Loucy (cell line): ENCODE measurements around the gene PCCA.

ENCODE experiments used
- H2AFZ ChIP-seq: fragments of 200-600 bp; sonication (generic); 2 replicates; pipeline ENCODE4 v1.6.0; 2016; ENCODE audit warnings: antibody characterized with exemption, mild to moderate bottlenecking, low read length, moderate library complexity
- H3F3A ChIP-seq: fragments of 200-600 bp; 2 replicates; pipeline ENCODE4 v1.6.0; 2016; ENCODE audit warnings: antibody characterized with exemption, low read depth, mild to moderate bottlenecking
- H3K27me3 ChIP-seq: fragments of 200-600 bp; sonication (generic); 2 replicates; pipeline ENCODE4 v1.6.1; 2014; ENCODE audit warnings: low read length, mild to moderate bottlenecking; ENCODE audit not compliant: insufficient read depth, poor library complexity, severe bottlenecking
- H3K36me3 ChIP-seq: fragments of 200-600 bp; sonication (generic); 2 replicates; pipeline ENCODE4 v1.6.1; 2016; ENCODE audit warnings: low read length; ENCODE audit not compliant: insufficient read depth
- H3K4me1 ChIP-seq: fragments of 200-600 bp; sonication (generic); 2 replicates; pipeline ENCODE4 v1.5.1; 2014; ENCODE audit warnings: low read length, mild to moderate bottlenecking; ENCODE audit not compliant: insufficient read depth, poor library complexity, severe bottlenecking
- H3K4me2 ChIP-seq: fragments of 200-600 bp; sonication (generic); 2 replicates; pipeline ENCODE4 v1.6.0; 2014; ENCODE audit warnings: antibody characterized with exemption, low read length, low read depth, mild to moderate bottlenecking; ENCODE audit not compliant: poor library complexity, severe bottlenecking
- H3K4me3 ChIP-seq: fragments of 200-600 bp; sonication (generic); 2 replicates; pipeline ENCODE4 v1.5.1; 2014; ENCODE audit warnings: low read length, mild to moderate bottlenecking, mixed read lengths; ENCODE audit not compliant: poor library complexity, severe bottlenecking
- H3K79me2 ChIP-seq: fragments of 200-600 bp; sonication (generic); 2 replicates; pipeline ENCODE4 v1.6.1; 2014; ENCODE audit warnings: low read length; ENCODE audit not compliant: insufficient read depth
- H3K9ac ChIP-seq: fragments of 200-600 bp; sonication (generic); 2 replicates; pipeline ENCODE4 v1.6.0; 2014; ENCODE audit warnings: mild to moderate bottlenecking, low read depth, low read length, moderate library complexity; ENCODE audit not compliant: poor library complexity, severe bottlenecking
- H3K9me2 ChIP-seq: fragments of 200-600 bp; sonication (generic); replicated peaks from 2 replicates; pipeline ENCODE4 v1.6.1; 2016; ENCODE audit warnings: low read depth, low read length, mixed read lengths
- H3K9me3 ChIP-seq: fragments of 200-600 bp; sonication (generic); 2 replicates; pipeline ENCODE4 v1.6.1; 2014; ENCODE audit warnings: mild to moderate bottlenecking, antibody characterized with exemption, low read length, low read depth; ENCODE audit not compliant: insufficient read depth
- H4K20me1 ChIP-seq: fragments of 200-600 bp; sonication (generic); 2 replicates; pipeline ENCODE4 v1.6.0; 2014; ENCODE audit warnings: antibody characterized with exemption, low read length, mild to moderate bottlenecking; ENCODE audit not compliant: insufficient read depth, poor library complexity, severe bottlenecking
- CTCF ChIP-seq: fragments of 200-600 bp; sonication (generic); conservative IDR thresholded peaks from 2 replicates; pipeline ENCODE4 v1.5.1; 2014; ENCODE audit warnings: mild to moderate bottlenecking, antibody characterized with exemption, low read length
- EZH2phosphoT487 ChIP-seq: fragments of 200-600 bp; IDR thresholded peaks from 2 replicates; pipeline ENCODE4 v1.6.1; 2018; ENCODE audit warnings: antibody characterized with exemption, mild to moderate bottlenecking, moderate library complexity, borderline replicate concordance

Gene PCCA

GRCh38 chr13:100291624-100292023 is 202.7 kb downstream of the PCCA start:
- Histone ChIP-seq H3K4me1 (peaks cover 3% of the 10 kb centered on the region), H3K9me2 (no peaks in the 10 kb centered on the region), H3K27me3 (no peaks in the 10 kb centered on the region), H4K20me1 (no peaks in the 10 kb centered on the region), H2AFZ (no peak overlapping the region), H3K36me3 (no peaks in the 10 kb centered on the region), H3K4me2 (no peak overlapping the region), H3K4me3 (no peak overlapping the region), H3F3A (no peaks in the 10 kb centered on the region), H3K9me3 (no peaks in the 10 kb centered on the region), H3K9ac (no peak overlapping the region), H3K79me2 (no peaks in the 10 kb centered on the region)
- TF ChIP-seq CTCF (no peak), EZH2phosphoT487 (no peak)

GRCh38 chr13:100297413-100297812 is 208.5 kb downstream of the PCCA start:
- no peaks in the 10 kb centered on the region for H3K27me3 ChIP-seq
- TF ChIP-seq EZH2phosphoT487 (no peak), CTCF (no peak)
- no peaks in the 10 kb centered on the region for H4K20me1 ChIP-seq
- H3K36me3 ChIP-seq = no peaks in the 10 kb centered on the region
- no peaks in the 10 kb centered on the region for H3K79me2 ChIP-seq
- no peak overlapping the region for H3K4me3 ChIP-seq
- H3K9ac ChIP-seq = no peak overlapping the region
- H3K9me2 ChIP-seq = no peaks in the 10 kb centered on the region
- no peak overlapping the region for H2AFZ ChIP-seq
- no peak overlapping the region for H3K4me2 ChIP-seq
- no peaks in the 10 kb centered on the region for H3K4me1 ChIP-seq
- H3F3A ChIP-seq = no peaks in the 10 kb centered on the region
- H3K9me3 ChIP-seq = no peaks in the 10 kb centered on the region

GRCh38 chr13:100298116-100298681 is 209.3 kb downstream of the PCCA start:
- Histone ChIP-seq H2AFZ (no peak overlapping the region), H3F3A (no peaks in the 10 kb centered on the region), H3K27me3 (no peaks in the 10 kb centered on the region), H3K9me2 (no peaks in the 10 kb centered on the region), H3K4me1 (no peaks in the 10 kb centered on the region), H3K36me3 (no peaks in the 10 kb centered on the region), H3K79me2 (no peaks in the 10 kb centered on the region), H3K9me3 (no peaks in the 10 kb centered on the region), H3K4me3 (no peak overlapping the region), H3K4me2 (no peak overlapping the region), H3K9ac (no peak overlapping the region), H4K20me1 (no peaks in the 10 kb centered on the region)
- TF ChIP-seq EZH2phosphoT487 (no peak), CTCF (no peak)
